Right atrium auricular region (tissue), 2 donors: ENCODE results near the gene L3HYPDH. TPM values are rescaled to one million over a fixed set of nuclear protein-coding genes. Genes with fewer than 3 reads are reported as not detected.

ENCODE experiments used
- DNase-seq: peaks from one replicate; pipeline ENCODE4 v3.0.0-alpha.2; 2019; ENCODE audit warnings: low spot score
- H3K27ac ChIP-seq, 2 donors: fragments of 200-600 bp; sonication (generic); 1 replicate in 1 of 2; 2 replicates in 1 of 2; pipeline ENCODE4 v1.5.1; 2016 to 2019
- H3K27me3 ChIP-seq, 2 donors: fragments of 200-600 bp; sonication (generic); one replicate each; pipeline versions ENCODE4 v1.5.1 to v1.6.0; 2017 to 2019
- H3K36me3 ChIP-seq: fragments of 200-600 bp; sonication (generic); one replicate; pipeline ENCODE4 v1.5.1; 2016
- H3K4me1 ChIP-seq, 2 donors: fragments of 200-600 bp; sonication (generic); one replicate each; pipeline versions ENCODE4 v1.5.1 to v1.6.0; 2017 to 2019
- H3K4me3 ChIP-seq, 2 donors: fragments of 200-600 bp; sonication (generic); 1 replicate in 1 of 2; 2 replicates in 1 of 2; pipeline ENCODE4 v1.5.1; 2017 to 2019; ENCODE audit warnings: mild to moderate bottlenecking in 1 of 2, moderate library complexity in 1 of 2
- H3K9me3 ChIP-seq, 2 donors: fragments of 200-600 bp; sonication (generic); one replicate each; pipeline ENCODE4 v1.5.1; 2019
- CTCF ChIP-seq, 2 donors: fragments of 200-600 bp; sonication (generic); IDR thresholded peaks; one replicate each; pipeline ENCODE4 v1.5.1; 2019; ENCODE audit warnings: antibody characterized with exemption in 2 of 2
- total RNA-seq, 2 donors: library from RNA; depleted of rRNA; stranded (reverse); fragments of >200 nt; gene quantifications; one replicate each; pipeline ENCODE4 v1.1.0, GENCODE V29; 2016

L3HYPDH gene
- total RNA-seq, 2 donors from 2014 or later = 26.5 to 29.8 TPM

- no peaks in the 10 kb centered on the region for H3K4me1 ChIP-seq
- DNase-seq = no peak
- peaks cover 11% of the 10 kb centered on the region for H3K36me3 ChIP-seq
- H3K27me3 ChIP-seq = no peaks in the 10 kb centered on the region
- H3K9me3 ChIP-seq = no peaks in the 10 kb centered on the region
- H3K27ac ChIP-seq = no peak overlapping the region
- TF ChIP-seq CTCF (IDR thresholded peaks at IDR 0.05) = peak; percentile 57 to 80
- H3K4me3 ChIP-seq = no peak overlapping the region
Measured at GRCh38 chr14:59507063-59507751, 23.0 kb upstream of the L3HYPDH start.

DNA sequence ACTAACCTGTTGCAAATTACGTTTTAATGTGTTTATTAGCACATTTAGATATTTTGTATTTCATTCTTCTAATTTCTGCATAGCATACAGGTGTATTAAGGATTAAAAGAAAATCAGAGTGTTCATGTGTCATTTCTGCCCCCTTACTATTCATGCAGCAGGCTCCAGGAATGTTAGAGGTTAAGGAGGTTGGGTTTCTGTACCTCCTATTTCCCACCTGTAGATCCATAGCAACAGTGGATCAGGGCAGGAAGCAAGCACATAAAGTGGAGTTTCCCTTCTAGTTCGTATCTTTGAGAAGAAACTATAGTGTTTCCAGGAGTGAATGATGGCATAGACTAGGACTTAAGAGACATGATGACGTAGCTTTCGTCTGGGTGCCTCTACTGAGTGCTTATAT is 19.0 kb upstream of the L3HYPDH start:
- H3K4me1 ChIP-seq = no peaks in the 10 kb centered on the region
- no peak overlapping the region for H3K27ac ChIP-seq
- H3K27me3 ChIP-seq = no peaks in the 10 kb centered on the region
- H3K9me3 ChIP-seq = no peaks in the 10 kb centered on the region
- H3K4me3 ChIP-seq = no peak overlapping the region
- no peak for TF ChIP-seq CTCF (IDR thresholded peaks at IDR 0.05)
- no peak for DNase-seq
- H3K36me3 ChIP-seq = peaks cover 16% of the 10 kb centered on the region

DNA sequence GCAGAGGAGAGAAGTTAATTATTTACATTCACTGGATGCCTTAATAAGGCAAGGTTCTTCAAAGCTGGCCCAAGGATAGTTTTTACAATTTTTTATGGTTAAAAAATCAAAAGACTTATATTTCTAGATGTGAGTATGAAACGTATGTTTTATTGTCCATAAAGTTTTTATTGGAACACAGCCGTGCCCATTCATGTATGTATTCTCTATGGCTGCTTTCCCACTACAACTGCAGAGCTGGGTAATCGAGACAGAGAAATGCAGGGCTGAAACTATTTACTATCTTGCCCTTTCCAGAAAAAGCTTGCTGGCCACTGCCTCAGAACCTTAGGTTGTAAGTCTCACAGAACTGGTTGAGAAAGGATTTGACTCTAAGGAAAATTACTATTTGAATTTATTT is 16.5 kb upstream of the L3HYPDH start:
- Histone ChIP-seq H3K4me1 (no peaks in the 10 kb centered on the region), H3K27ac (no peak overlapping the region), H3K36me3 (peaks cover 22% of the 10 kb centered on the region), H3K4me3 (no peak overlapping the region), H3K27me3 (no peaks in the 10 kb centered on the region), H3K9me3 (no peaks in the 10 kb centered on the region)
- no peak for DNase-seq
- TF ChIP-seq CTCF (IDR thresholded peaks at IDR 0.05) = no peak

GRCh38 chr14:59492384-59492783 is 8.2 kb upstream of the L3HYPDH start:
- Histone ChIP-seq H3K36me3 (peaks cover 36% of the 10 kb centered on the region), H3K27me3 (no peaks in the 10 kb centered on the region), H3K9me3 (no peaks in the 10 kb centered on the region), H3K4me3 (no peak overlapping the region), H3K4me1 (no peaks in the 10 kb centered on the region), H3K27ac (no peak overlapping the region)
- no peak for DNase-seq
- TF ChIP-seq CTCF (IDR thresholded peaks at IDR 0.05) = no peak

GRCh38 chr14:59490756-59491155 is 6.5 kb upstream of the L3HYPDH start:
- H3K36me3 ChIP-seq = peaks cover 30% of the 10 kb centered on the region
- TF ChIP-seq CTCF (IDR thresholded peaks at IDR 0.05) = no peak
- no peak overlapping the region for H3K27ac ChIP-seq
- peaks cover 0 to 14% of the 10 kb centered on the region in 2 donors for H3K4me1 ChIP-seq
- no peak overlapping the region for H3K4me3 ChIP-seq
- H3K9me3 ChIP-seq = no peaks in the 10 kb centered on the region
- no peaks in the 10 kb centered on the region for H3K27me3 ChIP-seq
- DNase-seq = no peak

- H3K27me3 ChIP-seq = no peaks in the 10 kb centered on the region
- peak overlapping the region; percentile 93 to 97 for H3K4me3 ChIP-seq
- H3K4me1 ChIP-seq = peaks cover 0 to 56% of the 10 kb centered on the region in 2 donors
- DNase-seq = no peak
- no peak for TF ChIP-seq CTCF (IDR thresholded peaks at IDR 0.05)
- H3K9me3 ChIP-seq = no peaks in the 10 kb centered on the region
- peak overlapping the region; percentile 96 to 98 for H3K27ac ChIP-seq
- peaks cover 13% of the 10 kb centered on the region for H3K36me3 ChIP-seq
Measured at GRCh38 chr14:59484639-59485175, 499 bp upstream of the L3HYPDH start.
